GM12878 (cell line): ENCODE data around the gene HSD17B12.

Experiments used
- FOXM1 ChIP-seq: IDR thresholded peaks from 2 replicates; pipeline ENCODE4 v1.6.1; 2012; ENCODE audit warnings: low read depth, mild to moderate bottlenecking, inconsistent platforms, low read length, moderate library complexity
- YY1 ChIP-seq: IDR thresholded peaks from 2 replicates; pipeline ENCODE4 v1.6.1; 2011; ENCODE audit warnings: low read depth, mild to moderate bottlenecking, low read length
- TF ChIP-seq, protein P1 (sequence below), 3 experiments: IDR thresholded peaks in 2 of 3; conservative IDR thresholded peaks in 1 of 3; 2 replicates each; pipeline ENCODE4 v1.5.1; 2011; ENCODE audit warnings: low read depth in 3 of 3, low read length in 3 of 3, mild to moderate bottlenecking in 3 of 3, control low read depth in 2 of 3, moderate library complexity in 2 of 3, inconsistent platforms in 1 of 3, mixed read lengths in 1 of 3; ENCODE audit not compliant: control insufficient read depth in 2 of 3, insufficient read depth in 1 of 3; ENCODE audit errors: extremely low read depth in 1 of 3
- TF ChIP-seq, protein P2 (sequence below): IDR thresholded peaks from 2 replicates; pipeline ENCODE4 v1.6.1; 2012; ENCODE audit warnings: low read depth, low read length, improper control_type of control experiment

DNA sequence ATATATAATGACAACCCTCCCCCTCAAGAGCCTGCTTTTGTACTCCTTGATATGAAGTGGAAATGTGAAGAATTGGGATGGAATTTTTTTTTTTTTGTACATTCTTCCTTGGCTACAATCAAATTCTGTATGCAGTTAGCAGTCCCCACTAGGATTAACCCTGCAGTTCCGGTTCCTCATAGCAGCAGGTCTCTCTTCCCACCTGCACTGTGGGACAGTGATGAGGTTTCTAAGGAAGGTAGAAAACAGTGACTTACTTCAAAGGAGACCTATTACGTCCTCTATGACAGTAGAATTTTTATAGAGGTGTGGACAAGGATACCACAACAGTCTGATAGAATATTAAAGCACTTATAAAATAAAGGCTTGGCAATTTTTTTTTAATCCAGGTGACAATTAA, 153.7 kb downstream of the HSD17B12 start:
- TF ChIP-seq FOXM1 = no peak
- no peak for TF ChIP-seq YY1
- TF ChIP-seq, protein P1, sequence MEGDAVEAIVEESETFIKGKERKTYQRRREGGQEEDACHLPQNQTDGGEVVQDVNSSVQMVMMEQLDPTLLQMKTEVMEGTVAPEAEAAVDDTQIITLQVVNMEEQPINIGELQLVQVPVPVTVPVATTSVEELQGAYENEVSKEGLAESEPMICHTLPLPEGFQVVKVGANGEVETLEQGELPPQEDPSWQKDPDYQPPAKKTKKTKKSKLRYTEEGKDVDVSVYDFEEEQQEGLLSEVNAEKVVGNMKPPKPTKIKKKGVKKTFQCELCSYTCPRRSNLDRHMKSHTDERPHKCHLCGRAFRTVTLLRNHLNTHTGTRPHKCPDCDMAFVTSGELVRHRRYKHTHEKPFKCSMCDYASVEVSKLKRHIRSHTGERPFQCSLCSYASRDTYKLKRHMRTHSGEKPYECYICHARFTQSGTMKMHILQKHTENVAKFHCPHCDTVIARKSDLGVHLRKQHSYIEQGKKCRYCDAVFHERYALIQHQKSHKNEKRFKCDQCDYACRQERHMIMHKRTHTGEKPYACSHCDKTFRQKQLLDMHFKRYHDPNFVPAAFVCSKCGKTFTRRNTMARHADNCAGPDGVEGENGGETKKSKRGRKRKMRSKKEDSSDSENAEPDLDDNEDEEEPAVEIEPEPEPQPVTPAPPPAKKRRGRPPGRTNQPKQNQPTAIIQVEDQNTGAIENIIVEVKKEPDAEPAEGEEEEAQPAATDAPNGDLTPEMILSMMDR (IDR thresholded peaks at IDR 0.05 in 2 of 3, conservative IDR thresholded peaks at IDR 0.05 in 1 of 3; ENCODE audit: control insufficient read depth in 2 of 3, extremely low read depth in 1 of 3, insufficient read depth in 1 of 3, low read depth in 3 of 3, low read length in 3 of 3) = no peak
- TF ChIP-seq, protein P2, sequence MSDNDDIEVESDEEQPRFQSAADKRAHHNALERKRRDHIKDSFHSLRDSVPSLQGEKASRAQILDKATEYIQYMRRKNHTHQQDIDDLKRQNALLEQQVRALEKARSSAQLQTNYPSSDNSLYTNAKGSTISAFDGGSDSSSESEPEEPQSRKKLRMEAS = no peak
